Measurements from ENCODE around the gene MAP3K6.

DNA sequence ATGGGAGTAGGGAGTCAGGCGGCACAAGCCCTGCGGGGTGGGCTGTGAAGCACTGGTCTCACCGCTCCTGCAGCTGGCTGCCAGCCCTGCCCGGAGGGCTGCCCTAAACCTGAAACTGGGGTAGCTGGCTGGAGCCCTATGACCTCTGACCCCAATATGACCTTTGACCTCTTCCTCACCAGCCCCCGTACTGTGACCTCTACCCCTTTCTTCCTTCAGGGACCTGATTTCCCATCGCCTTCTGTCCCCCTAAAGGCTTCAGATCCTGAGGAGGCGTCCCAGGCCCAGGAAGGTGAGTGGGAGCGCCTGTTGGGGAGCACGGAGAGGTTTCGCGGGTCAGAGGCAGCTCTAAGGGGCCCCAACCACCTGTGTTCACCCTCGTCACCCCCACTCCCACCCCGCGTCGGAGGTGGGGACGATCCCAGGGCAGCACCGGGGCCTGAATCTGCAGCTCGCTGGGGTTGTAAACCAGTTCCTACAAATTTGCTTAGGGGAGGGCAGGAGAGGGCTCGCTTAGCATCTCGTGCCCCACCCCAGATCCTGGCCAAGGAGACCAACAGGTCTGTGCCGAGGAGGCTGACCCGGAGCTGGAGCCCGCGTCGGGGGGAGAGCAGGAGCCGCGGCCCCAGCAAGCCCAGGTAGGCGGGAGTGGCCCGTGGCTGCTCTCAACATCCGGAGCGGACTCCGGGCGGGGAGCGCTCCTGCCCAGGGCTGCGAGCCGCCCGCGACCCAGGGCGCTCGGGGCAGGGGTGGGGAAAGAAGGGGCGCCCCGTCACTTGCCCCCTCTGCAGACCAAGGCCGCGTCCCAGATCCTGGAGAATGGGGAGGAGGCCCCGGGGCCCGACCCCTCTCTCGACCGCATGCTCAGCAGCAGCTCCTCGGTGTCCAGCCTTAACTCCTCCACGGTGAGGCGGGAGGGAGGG lies 17.6 kb downstream of the MAP3K6 start:
- TF ChIP-seq, protein P1, sequence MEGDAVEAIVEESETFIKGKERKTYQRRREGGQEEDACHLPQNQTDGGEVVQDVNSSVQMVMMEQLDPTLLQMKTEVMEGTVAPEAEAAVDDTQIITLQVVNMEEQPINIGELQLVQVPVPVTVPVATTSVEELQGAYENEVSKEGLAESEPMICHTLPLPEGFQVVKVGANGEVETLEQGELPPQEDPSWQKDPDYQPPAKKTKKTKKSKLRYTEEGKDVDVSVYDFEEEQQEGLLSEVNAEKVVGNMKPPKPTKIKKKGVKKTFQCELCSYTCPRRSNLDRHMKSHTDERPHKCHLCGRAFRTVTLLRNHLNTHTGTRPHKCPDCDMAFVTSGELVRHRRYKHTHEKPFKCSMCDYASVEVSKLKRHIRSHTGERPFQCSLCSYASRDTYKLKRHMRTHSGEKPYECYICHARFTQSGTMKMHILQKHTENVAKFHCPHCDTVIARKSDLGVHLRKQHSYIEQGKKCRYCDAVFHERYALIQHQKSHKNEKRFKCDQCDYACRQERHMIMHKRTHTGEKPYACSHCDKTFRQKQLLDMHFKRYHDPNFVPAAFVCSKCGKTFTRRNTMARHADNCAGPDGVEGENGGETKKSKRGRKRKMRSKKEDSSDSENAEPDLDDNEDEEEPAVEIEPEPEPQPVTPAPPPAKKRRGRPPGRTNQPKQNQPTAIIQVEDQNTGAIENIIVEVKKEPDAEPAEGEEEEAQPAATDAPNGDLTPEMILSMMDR (IDR thresholded peaks at IDR 0.05; ENCODE audit: insufficient read depth, low read length, poor library complexity, severe bottlenecking) = no peak
- TF ChIP-seq EZH2phosphoT487 (conservative IDR thresholded peaks at IDR 0.05; ENCODE audit: low read length) = no peak

All from SU-DHL-6 (cell line).